NCI-H187 (cell line): Measurements from ENCODE around the gene GPR3.

Experiments
- DNase-seq, 2 experiments: peaks; one replicate each; lab custom pipeline; 2025; lab: John Stamatoyannopoulos, UW

GPR3 gene, protein sequence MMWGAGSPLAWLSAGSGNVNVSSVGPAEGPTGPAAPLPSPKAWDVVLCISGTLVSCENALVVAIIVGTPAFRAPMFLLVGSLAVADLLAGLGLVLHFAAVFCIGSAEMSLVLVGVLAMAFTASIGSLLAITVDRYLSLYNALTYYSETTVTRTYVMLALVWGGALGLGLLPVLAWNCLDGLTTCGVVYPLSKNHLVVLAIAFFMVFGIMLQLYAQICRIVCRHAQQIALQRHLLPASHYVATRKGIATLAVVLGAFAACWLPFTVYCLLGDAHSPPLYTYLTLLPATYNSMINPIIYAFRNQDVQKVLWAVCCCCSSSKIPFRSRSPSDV

DNA sequence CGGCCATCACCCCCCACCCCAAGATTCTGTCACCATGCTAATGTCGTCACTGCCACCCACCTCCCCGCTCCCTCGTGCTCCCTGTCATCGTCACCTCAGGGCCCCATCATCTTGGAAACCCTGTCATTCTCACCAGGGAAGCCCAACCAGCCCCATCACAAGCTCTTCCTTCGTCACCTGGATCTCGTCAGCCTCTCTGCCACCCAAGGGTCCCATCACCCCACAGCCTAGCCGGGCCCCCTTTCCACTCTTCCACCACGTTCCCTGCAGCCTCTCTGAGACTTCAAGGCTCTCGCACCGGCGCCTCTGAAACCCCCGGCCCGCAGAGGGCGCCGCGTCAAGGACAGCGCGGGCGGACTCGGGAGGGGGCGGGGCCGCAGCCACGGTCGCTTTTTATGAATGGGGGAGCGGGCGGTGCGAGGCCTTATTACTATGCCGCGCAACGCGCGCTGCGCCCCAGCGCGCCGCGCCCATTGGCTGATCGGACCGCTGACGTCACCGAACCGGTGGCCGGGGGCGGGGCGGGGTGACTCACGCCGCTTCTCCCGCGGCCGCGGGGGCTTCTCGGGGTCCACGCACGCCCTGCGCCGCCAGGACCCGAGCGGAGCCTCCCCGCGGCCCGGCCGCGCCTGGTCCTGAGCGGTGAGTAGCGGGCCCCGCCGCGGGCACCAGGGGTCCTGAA, at the start of gene GPR3:
Gene GPR3 (plus strand): TSS at position 527 of the 682 bp plus-strand sequence. CDS start 1,177 bp downstream, outside the sequence.
- peak; percentile 69 to 84 for DNase-seq

DNA sequence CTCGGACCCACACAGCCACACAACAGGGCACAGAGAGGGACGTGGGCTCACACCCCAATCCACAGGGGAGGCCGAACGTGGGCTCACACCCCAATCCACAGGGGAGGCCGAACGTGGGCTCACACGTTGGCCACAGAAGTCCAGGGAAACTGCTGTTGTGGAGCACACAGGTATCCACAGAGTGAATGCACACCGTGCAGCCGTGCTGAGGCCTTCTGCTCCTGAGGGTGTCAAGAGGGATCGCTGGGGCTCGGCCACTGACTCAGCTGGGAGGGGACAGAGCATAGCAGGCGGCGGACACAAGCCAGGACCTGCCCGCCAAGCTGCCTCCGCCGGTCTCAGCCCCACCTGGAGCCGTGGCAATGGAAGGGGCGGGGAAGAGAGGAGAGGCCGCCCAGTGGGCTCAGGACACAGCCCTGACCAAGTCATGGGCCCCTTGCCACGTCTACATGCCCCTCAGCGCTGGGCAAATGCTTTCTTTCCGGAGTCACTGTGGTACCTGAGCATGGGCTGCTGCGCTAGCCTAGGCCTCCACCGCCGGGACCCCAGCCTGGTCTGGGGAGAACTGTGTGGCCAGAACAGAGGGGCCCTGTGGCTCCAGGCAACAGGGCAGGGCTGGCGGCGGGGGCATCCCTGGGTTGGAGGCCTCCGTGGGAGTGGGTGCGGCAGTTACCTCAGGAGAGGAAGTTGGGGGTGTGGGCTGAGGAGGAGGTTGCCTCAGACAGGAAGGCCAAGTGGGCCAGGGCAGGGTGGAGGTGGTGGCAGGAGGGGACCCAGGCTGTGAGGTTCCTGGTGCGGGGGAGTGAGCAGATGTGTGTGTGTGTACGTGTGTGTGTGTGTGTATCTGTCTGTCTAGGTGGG, 49.4 kb upstream of the GPR3 start:
- DNase-seq, result peak; percentile 44 to 51

DNA sequence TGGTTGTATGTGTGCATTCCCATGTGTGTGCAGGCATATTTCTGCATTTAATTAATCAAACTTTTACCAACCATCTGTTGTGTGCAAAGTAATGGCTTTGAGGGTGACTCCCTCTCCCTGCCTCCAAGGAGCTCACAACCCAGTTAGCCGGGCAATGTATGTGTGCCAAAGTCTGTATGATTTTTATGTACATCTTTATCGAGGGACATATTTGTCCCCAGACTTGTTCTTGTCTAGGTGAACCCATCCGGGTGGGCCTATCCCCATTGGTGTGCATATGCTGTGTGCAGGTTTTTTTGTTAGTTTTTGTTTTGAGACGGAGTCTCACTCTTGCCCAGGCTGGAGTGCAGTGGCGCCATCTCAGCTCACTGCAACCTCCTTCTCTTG, 48.8 kb upstream of the GPR3 start:
- DNase-seq, result no peak

DNA sequence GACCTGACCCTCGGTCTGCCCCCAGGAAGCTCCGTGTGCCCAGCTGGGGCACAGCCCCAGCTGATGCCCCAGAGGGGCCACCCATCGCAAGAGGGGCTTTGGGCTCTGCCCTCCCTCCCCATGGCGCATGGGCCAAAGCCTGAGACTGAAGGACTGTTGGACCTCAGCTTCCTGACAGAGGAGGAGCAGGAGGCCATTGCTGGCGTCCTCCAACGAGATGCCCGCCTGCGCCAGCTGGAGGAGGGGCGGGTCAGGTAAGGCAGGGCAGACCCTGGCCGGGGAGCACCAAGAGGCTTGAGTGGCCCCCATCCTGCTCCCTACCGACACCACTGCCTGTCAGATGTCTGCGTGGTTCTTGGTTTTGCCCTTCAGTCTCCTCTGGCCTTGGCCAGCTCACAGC, 47.1 kb upstream of the GPR3 start:
- DNase-seq, result no peak

DNA sequence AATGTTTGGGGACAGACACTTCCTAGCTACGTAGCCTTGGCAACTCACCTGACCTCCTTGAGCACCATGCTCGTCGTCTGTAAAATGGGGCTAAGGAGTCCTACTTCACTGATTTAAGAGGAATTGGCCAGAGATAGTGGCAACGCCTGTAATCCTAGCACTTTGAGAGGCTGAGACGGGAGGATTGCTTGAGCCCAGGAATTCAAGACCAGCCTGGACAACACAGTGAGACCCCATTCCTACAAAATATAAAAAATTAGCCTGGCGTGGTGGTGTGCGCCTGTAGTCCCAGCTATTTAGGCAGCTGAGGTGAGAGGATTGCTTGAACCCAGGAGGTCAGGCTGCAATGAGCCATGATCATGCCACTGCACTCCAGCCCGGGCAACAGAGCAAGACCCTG, 46.1 kb upstream of the GPR3 start:
- DNase-seq, result no peak

DNA sequence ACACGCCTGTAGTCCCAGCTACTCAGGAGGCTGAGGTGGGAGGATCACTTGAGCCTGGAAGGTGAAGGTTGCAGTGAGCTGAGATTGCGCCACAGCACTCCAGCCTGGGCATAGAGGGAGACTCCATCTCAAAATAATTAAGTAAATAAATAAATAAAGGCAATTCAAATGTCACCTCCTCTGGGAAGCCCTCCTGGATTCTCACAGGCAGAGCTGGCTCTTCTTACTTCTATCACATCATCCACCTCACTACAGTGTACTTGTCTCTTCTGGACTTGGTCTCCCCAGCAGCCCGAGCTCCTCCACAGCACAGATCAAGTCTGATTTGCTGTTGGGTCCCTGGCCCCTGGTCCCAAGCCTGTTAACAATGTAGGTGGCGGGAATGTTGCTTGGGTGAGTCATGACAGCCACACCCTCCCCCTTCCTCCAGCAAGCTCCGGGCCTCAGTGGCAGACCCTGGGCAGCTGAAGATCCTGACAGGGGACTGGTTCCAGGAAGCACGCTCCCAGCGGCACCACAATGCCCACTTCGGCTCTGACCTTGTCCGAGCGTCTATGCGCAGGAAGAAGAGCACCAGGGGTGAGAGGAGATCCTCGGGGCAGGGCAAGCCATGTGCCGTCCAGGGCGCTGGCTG, 45.3 kb upstream of the GPR3 start:
- no peak for DNase-seq

DNA sequence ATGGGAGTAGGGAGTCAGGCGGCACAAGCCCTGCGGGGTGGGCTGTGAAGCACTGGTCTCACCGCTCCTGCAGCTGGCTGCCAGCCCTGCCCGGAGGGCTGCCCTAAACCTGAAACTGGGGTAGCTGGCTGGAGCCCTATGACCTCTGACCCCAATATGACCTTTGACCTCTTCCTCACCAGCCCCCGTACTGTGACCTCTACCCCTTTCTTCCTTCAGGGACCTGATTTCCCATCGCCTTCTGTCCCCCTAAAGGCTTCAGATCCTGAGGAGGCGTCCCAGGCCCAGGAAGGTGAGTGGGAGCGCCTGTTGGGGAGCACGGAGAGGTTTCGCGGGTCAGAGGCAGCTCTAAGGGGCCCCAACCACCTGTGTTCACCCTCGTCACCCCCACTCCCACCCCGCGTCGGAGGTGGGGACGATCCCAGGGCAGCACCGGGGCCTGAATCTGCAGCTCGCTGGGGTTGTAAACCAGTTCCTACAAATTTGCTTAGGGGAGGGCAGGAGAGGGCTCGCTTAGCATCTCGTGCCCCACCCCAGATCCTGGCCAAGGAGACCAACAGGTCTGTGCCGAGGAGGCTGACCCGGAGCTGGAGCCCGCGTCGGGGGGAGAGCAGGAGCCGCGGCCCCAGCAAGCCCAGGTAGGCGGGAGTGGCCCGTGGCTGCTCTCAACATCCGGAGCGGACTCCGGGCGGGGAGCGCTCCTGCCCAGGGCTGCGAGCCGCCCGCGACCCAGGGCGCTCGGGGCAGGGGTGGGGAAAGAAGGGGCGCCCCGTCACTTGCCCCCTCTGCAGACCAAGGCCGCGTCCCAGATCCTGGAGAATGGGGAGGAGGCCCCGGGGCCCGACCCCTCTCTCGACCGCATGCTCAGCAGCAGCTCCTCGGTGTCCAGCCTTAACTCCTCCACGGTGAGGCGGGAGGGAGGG, 43.3 kb upstream of the GPR3 start:
- DNase-seq, result peak; percentile 57 to 82

DNA sequence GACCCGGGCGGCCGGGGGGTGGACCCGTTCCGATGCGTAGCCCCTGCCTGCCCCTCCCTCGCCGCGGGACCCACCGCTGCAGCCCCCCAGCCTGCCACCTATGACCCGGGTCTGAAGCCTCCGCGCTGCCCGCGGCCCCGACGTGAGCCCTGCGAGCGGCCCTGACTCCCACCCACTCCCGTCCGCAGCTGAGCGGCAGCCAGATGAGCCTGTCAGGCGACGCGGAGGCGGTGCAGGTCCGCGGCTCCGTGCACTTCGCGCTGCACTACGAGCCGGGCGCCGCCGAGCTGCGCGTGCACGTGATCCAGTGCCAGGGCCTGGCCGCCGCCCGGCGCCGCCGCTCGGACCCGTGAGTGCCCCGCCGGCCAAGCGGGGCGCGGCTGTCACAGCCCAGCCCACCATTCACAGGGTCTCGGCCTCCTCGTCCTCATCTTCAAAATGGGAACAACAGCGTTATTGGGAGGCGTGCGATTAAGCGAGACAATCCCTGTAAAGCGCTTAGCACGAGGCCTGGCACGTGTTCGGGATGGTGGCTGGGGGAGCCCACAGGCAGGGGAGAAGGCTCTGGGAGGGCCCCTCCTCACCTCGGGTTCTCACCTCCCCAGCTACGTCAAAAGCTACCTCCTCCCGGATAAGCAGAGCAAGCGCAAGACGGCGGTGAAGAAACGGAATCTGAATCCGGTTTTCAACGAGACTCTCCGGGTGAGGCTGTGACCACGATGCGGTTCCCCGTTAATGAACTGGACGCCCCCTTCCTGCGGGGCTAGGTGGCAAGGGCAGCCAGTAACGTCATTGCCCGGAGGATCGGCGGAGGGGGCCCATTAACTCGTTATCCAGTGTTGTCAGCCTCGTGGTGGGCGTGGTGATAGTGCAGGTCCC, 42.4 kb upstream of the GPR3 start:
- peak; percentile 57 to 68 for DNase-seq

DNA sequence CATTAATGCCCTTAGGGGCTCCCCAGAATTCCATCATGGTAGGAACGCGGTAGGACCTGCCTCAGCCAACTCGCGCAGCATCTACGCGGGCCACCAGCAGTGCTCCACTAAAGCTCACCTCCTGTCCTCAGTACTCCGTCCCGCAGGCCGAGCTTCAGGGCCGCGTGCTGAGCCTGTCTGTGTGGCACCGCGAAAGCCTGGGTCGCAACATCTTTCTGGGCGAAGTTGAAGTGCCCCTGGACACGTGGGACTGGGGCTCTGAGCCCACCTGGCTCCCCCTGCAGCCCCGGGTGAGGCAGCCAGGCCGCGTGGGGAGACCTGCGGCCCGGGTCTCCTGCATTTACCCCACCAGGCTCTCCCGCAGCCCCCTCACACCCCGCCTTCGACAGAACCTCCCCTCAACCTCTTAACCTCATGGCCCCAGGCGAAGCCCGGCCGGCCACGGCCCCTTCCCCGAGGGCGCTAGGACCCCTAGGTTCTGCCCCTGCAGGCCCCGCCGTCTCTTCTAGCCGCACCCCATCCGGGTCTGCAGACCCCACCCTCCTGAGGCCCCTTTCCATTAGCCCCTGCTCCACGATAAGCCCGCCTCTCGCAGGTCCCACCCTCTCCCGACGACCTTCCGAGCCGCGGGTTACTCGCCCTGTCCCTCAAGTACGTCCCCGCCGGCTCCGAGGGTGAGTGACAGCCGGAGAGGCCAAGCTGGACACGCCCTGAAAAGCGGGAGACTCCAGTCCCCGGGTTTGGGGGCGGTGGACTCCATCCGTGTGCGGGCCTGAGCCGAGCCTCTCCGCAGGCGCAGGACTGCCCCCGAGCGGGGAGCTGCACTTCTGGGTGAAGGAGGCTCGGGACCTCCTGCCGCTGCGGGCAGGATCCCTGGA, 41.5 kb upstream of the GPR3 start:
- no peak for DNase-seq

DNA sequence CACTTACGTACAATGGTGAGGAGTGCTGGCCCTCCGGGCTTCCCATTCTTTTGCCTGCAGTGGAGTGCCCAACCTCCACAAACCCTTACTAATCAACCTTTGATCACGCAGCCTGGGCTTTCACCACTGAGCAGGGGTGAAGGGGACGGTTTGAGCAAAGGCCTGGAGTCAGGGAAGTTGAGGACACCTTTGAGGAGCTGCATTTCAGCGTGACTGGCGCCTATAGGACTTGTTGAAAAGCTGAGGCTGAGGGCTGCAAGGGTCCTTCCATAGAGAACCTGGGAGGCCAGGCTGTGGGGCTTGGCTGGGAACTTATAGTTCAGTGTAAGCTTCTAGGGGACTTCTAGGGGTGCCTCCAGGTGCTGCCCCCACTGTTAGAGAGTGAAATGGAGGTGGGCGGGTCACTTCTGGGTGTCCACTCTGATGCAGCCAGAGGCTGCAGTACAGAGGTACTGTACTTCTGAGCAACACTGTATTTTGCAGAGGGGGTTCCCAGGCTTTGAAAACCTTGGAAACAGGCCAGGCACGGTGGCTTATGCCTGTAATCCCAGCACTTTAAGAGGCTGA, 40.8 kb upstream of the GPR3 start:
- no peak for DNase-seq

DNA sequence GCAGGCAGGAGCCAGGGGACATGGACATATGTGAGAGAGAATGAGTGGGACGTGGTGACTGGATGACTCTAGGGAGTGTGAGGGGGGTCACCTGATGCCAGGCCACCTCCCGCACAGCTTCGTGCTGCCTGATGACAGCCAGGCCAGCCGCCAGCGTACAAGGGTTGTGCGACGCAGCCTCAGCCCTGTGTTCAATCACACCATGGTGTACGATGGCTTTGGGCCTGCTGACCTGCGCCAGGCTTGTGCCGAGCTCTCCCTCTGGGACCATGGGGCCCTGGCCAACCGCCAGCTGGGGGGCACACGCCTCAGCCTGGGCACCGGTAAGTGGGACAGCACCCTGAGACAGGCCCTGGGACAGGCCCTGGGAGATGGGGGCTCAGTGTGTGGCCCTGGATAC, 39.3 kb upstream of the GPR3 start:
- DNase-seq, result no peak

DNA sequence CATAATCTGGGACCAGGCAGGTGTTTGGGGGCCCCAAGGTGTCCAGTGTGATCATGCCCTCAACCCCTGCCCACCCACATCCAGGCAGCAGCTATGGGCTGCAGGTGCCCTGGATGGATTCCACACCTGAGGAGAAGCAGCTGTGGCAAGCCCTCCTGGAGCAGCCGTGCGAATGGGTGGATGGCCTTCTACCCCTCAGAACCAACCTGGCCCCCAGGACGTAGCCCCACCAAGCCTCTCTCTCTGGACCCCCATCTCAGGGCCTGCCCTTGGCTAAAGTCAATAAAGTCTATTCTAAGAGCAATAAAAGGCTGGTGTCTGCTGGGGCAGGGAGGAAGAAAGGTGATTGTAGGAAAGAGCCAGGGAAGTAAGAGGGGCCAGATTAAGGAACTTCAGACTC, 38.8 kb upstream of the GPR3 start:
- no peak for DNase-seq

DNA sequence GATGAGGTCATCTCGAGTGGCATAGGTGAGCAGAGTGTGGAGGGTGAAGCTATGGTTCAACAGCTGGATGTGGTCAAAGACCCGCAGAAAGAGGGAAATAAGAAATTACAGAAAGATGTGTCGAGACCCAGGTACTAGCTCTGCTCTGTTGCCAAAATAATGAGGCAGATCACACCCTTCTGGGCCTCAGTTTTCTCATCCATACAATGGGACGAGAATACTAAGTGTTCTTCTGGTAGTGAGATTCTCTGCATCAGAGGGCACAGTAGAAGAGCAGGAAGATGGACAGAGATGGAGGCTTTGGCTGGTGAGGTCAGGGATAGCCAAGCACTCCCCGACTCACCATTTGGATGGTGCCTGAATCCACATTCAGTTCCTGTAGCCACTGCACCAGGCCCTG, 36.7 kb upstream of the GPR3 start:
- DNase-seq, result no peak

DNA sequence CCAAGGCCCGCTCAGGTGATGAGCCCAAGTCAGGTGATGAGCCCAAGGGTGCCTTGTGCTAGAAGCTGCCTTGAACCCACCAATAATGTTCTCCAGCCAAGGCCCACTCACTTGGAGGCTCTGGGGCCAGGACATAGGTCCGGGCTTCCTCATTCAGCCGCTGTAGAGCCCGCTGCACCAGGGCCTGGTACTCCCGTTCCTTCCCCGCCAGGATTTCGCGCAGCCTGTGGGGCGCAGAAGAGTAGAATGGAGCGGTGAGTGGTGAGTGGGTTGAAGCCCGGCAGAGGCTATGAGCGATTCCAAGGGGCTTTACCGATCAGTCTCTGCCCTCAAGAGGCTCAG, 36.2 kb upstream of the GPR3 start:
- DNase-seq, result no peak

DNA sequence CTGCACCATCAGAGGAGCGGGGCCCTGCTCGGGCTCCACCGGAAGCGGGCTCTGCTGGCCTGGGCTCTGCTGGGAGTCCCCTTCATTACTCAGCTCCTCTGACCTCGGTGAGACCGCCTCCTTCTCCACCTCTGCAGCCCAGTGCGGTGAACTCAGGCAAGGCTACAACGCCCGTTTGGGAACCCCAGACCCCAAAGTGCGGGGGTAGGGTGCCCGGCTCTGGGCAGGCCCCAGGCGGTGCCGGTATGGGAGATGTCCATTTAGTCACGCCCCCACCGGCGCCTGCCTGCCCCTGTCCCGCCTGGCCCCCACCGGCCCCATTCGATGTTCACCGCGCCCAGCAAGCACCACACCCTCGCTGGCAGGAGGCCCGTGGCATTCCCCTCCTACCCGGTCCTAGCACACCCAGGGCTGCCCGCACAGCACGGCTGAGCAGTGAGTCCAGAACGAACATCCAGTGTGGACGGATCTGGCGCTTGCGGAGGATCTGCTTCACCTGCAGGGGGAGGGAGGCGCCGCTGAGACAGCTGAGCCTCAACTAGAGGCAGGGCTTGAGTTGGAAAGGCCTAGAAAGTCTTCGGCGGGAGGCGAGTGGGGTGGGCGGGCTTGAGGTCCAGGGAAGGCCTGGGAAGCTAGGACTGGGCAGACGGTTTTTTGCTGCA, 35.7 kb upstream of the GPR3 start:
- DNase-seq, result no peak

DNA sequence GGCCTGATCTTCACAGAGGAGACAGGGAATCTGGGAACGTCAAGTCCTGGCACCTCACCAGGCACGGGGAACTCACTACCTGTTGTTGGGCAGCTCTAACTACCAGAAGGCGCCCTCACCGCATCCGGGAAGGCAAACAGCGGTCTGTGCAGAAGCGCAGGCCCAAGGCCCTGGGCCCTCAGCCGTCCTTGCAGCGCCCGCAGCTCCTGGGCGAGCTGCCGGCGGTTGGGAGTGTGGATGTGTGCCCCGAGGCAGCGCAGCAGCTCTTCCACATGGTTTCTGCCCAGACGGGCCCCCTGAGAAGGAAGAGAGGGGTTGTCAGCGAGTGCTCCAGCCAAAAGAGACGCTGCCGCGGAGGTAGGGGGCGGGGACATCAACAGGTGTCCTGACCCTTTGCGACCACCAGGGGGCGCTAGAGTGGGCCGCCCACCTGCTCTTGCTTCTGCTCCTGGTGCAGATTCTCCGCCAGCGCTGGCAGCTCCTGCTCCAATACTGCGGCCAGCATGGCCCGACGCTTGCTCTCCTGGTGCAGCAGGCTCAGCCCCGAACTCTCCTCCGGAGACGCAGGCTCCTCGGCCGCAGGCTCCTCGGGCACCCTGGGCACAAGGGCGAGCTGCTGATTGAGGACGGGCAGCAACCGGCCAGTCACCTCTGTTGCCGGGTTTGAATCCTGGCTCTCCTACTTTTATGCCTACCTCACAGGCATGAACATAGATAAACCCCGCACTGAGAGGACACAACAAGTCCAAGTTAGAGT, 35.0 kb upstream of the GPR3 start:
- DNase-seq, result peak; percentile 23 to 42

DNA sequence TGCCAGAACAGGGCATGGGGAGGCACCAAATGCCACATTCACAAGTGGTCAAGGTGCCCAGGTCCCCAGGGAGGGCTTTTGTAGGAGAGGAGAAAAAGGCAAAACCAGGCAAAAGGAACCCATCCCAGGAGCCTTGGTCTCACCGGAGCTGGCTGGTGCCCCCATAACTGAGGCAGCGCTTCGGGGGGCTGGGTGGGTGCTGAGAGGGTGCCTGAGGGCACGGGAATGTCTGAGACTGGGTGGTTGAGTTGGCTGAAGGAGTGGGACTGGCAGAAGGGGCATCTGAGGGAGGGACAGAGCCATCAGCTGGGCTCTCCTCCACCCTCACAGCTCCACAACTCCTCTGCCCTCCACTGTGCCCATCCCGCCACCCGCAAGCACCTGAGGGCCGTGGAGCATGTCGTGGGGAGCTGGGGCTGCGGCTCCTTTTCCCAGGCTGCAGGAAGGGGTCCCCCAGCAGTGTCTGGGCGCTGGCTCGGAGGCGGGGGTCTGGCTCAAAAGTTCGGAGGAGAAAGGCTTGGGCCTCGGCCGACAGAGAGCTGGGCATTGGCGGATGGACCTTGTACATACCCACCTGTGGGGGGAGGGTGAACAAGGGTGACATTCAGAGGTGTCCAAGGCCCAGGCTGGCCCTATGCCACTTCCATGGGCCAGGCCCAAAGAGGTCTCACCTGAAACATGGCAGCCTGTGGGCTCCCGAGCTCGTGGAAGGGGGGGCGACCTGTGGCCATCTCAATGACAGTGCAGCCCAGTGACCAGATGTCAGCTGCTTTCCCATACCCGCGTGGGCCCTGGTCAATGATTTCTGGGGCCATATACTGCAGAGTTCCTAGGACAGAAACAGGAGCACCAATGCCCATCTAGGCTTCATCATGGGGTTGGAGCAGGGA, 34.1 kb upstream of the GPR3 start:
- no peak for DNase-seq
